ENCODE measurements around the gene TRPC6.

GRCh38 chr11:101446726-101447125 lies 137.1 kb downstream of the TRPC6 start:
- TF ChIP-seq CTCF (IDR thresholded peaks at IDR 0.05) (no peak), POLR2A (IDR thresholded peaks at IDR 0.05; ENCODE audit: low read depth) (no peak), EP300 (IDR thresholded peaks at IDR 0.05) (no peak)

Measured in esophagus muscularis mucosa (tissue), 4 donors.